ENCODE results near the gene NDUFS7.

- TF ChIP-seq, protein P1, sequence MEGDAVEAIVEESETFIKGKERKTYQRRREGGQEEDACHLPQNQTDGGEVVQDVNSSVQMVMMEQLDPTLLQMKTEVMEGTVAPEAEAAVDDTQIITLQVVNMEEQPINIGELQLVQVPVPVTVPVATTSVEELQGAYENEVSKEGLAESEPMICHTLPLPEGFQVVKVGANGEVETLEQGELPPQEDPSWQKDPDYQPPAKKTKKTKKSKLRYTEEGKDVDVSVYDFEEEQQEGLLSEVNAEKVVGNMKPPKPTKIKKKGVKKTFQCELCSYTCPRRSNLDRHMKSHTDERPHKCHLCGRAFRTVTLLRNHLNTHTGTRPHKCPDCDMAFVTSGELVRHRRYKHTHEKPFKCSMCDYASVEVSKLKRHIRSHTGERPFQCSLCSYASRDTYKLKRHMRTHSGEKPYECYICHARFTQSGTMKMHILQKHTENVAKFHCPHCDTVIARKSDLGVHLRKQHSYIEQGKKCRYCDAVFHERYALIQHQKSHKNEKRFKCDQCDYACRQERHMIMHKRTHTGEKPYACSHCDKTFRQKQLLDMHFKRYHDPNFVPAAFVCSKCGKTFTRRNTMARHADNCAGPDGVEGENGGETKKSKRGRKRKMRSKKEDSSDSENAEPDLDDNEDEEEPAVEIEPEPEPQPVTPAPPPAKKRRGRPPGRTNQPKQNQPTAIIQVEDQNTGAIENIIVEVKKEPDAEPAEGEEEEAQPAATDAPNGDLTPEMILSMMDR (IDR thresholded peaks at IDR 0.05) = no peak
- no peak for TF ChIP-seq ZFX (IDR thresholded peaks at IDR 0.05; ENCODE audit: borderline replicate concordance)
Observed at GRCh38 chr19:1432507-1432887, 48.8 kb downstream of the NDUFS7 start.

All from 22Rv1 (cell line).